Adrenal gland (tissue), 12 donors: ENCODE measurements around the gene TNS1. TPM values are rescaled to one million over a fixed set of nuclear protein-coding genes. Genes with fewer than 3 reads are reported as not detected.

Experiments
- DNase-seq, 7 donors: peaks; one replicate each; pipeline ENCODE4 v3.0.0-alpha.2; 2019 to 2020
- H3K27ac ChIP-seq, 5 donors: fragments of 200-600 bp; sonication (generic) in 4 of 5; 1 replicate in 3 of 5; 2 replicates in 2 of 5; pipeline versions ENCODE4 v1.5.1 to v1.8.0; 2016 to 2020; ENCODE audit warnings: mild to moderate bottlenecking in 1 of 5
- H3K27me3 ChIP-seq: fragments of 200-600 bp; 2 replicates; pipeline ENCODE4 v1.8.0; 2021
- H3K36me3 ChIP-seq, 2 donors: fragments of 200-600 bp; replicated peaks in 1 of 2; 1 replicate in 1 of 2; 2 replicates in 1 of 2; pipeline versions ENCODE4 v1.5.1 to v1.8.0; 2018 to 2022
- H3K4me1 ChIP-seq, 2 donors: fragments of 200-600 bp; replicated peaks in 1 of 2; 1 replicate in 1 of 2; 2 replicates in 1 of 2; pipeline versions ENCODE4 v1.5.1 to v1.8.0; 2018 to 2021
- H3K4me3 ChIP-seq, 4 donors: fragments of 200-600 bp; sonication (generic) in 3 of 4; one replicate each; pipeline ENCODE4 v1.5.1; 2016 to 2018
- H3K9me3 ChIP-seq, 3 donors: fragments of 200-600 bp; sonication (generic) in 1 of 3; replicated peaks in 1 of 3; 1 replicate in 2 of 3; 2 replicates in 1 of 3; pipeline versions ENCODE4 v1.5.1 to v1.8.0; 2016 to 2021
- CTCF ChIP-seq, 6 experiments: fragments of 450-650 bp in 4 of 6; fragments of 200-600 bp in 2 of 6; sonication (generic) in 1 of 6; IDR thresholded peaks; 1 replicate in 5 of 6; 2 replicates in 1 of 6; pipeline versions ENCODE4 v1.5.1 to v1.8.0; 2016 to 2021; ENCODE audit warnings: antibody characterized with exemption in 6 of 6, mild to moderate bottlenecking in 2 of 6, moderate library complexity in 1 of 6
- POLR2A ChIP-seq, 2 donors: fragments of 450-650 bp; IDR thresholded peaks; one replicate each; pipeline ENCODE4 v1.6.1; 2017; ENCODE audit warnings: antibody characterized with exemption in 2 of 2, mild to moderate bottlenecking in 2 of 2, moderate library complexity in 1 of 2
- whole genome bisulfite sequencing, 4 donors: extraction: QIAGEN DNeasy Blood & Tissue Kit in 2 of 4; methylation state at CpG; one replicate each; pipeline versions ENCODE4 v1.1.5 to v1.1.7; 2013 to 2017; 5-methylcytosine and 5-hydroxymethylcytosine counted together
- intact Hi-C, 2 donors: fragments of 100-400 bp; cut with DNase I; formaldehyde crosslinking; loops; one replicate each; pipeline versions ENCODE4 v1.14.1 to v1.15.0; 2022 to 2023
- polyA plus RNA-seq, 3 donors: library from polyadenylated mRNA; stranded (reverse); fragments of 200-250 nt in 2 of 3; fragments of 350-450 nt in 1 of 3; fragmentation: Illumina TruSeq in 1 of 3; extraction: RNeasy Lipid Tissue Mini Kit (QIAGEN cat#74804) in 1 of 3; gene quantifications; one replicate each; pipeline ENCODE4 v1.2.3, GENCODE V29; 2013 to 2014
- total RNA-seq, 9 donors: library from RNA; depleted of rRNA in 4 of 9; stranded (reverse); fragments of >200 nt in 4 of 9; fragments of 120-200 nt in 1 of 9; fragmentation: NEBNext Ultra II Directional in 1 of 9; extraction: Animal tissue kit (Norgen Biotek cat#: 25700) in 1 of 9; gene quantifications; one replicate each; pipeline versions ENCODE4 v1.1.0 to v1.2.4, GENCODE V29; 2013 to 2023
- donor health status: healthy with polysubstance abuse.
- donor health status: Bipolar disorder and iron deficiency.
- donor health status: DM: yes; HTN: yes; CAD: no.
- donor health status: DM: no; HTN: no; CAD: no.
- donor health status: DM: no; HTN: no; CAD: no.
- donor health status: DM: yes; HTN: yes; CAD: no.

The TNS1 gene
- total and polyA plus RNA-seq, 12 donors: 34.1 to 341 (median 252) TPM

DNA sequence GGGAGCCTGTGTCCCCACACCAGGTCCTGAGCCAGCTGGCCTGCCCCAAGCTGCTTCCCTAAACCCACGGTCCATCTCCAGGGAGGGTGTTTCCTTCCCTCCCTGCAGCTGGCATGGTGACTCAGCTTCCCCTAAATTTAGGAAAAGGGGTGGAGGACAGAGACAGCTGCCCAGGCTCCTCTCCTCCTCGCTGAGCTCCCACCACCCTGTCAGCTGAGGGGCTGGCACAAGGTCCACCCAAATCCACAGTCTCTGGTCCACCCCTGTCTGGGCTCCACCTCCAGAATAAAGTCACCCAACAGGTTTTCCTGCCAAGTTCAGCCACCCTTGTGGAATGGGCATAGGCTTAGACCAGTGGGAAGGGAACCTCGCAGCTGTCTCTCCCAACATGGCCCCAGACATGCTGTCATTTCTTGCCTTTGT lies 156.5 kb downstream of the TNS1 start:
- Histone ChIP-seq H3K9me3 (no peaks in the 10 kb centered on the region), H3K36me3 (peaks cover 0 to 61% of the 10 kb centered on the region in 2 donors), H3K27me3 (no peaks in the 10 kb centered on the region), H3K27ac (peak overlapping the region in 4 of 5 donors; percentile 11 to 64 (median 46)), H3K4me3 (no peak overlapping the region), H3K4me1 (peaks cover 29 to 60% of the 10 kb centered on the region in 2 donors)
- peak in 3 of 7 donors; percentile 51 to 64 (median 52) for DNase-seq
- TF ChIP-seq CTCF (IDR thresholded peaks at IDR 0.05): no peak
- no peak for TF ChIP-seq POLR2A (IDR thresholded peaks at IDR 0.05)
- intact Hi-C loops: no loop called here
- WGBS, 4 donors: 75 to 100% (median 85%) methylated on average over 1 to 3 of the region's 3 CpGs

- intact Hi-C loops: no loop called here
- Histone ChIP-seq H3K27me3 (no peaks in the 10 kb centered on the region), H3K36me3 (peaks cover 0 to 72% of the 10 kb centered on the region in 2 donors), H3K4me3 (no peak overlapping the region), H3K9me3 (no peaks in the 10 kb centered on the region), H3K4me1 (peaks cover 21 to 62% of the 10 kb centered on the region in 2 donors), H3K27ac (peak overlapping the region in 2 of 5 donors; percentile 47 to 64)
- TF ChIP-seq POLR2A (IDR thresholded peaks at IDR 0.05): no peak
- TF ChIP-seq CTCF (IDR thresholded peaks at IDR 0.05): no peak
- 76 to 100% (median 89%) methylated on average over 1 of the region's 1 CpG for WGBS, 4 donors
- no peak for DNase-seq
These were observed 157.5 kb downstream of the TNS1 start for GRCh38 chr2:217845301-217845700.

DNA sequence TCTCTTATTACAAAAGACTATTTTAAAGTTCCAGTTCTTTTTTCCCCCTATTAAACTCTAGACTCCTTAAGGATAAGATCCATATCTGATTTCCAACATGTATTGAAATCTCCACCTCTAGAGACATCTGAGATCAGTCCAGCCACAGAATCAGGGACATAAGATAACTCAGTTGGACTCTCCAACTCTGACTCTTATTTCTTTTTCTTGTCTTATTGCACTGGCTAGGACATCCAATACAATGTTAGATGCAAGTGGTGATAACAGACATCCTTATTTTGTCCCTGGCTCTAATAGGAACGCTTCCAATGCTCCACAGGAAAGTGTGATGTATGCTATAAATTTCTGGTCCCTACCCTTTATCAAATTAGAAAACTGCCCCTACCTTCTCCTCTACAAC lies 158.1 kb downstream of the TNS1 start:
- 92 to 100% (median 96%) methylated on average over 1 of the region's 1 CpG for WGBS, 4 donors
- H3K4me1 ChIP-seq: peaks cover 15 to 61% of the 10 kb centered on the region in 2 donors
- no peak for TF ChIP-seq CTCF (IDR thresholded peaks at IDR 0.05)
- TF ChIP-seq POLR2A (IDR thresholded peaks at IDR 0.05): no peak

GRCh38 chr2:217843324-217843723 lies 159.5 kb downstream of the TNS1 start:
- peaks cover 12 to 57% of the 10 kb centered on the region in 2 donors for H3K4me1 ChIP-seq
- no peaks in the 10 kb centered on the region for H3K27me3 ChIP-seq
- DNase-seq: no peak
- intact Hi-C loops: no loop called here
- no peaks in the 10 kb centered on the region for H3K9me3 ChIP-seq
- no peak overlapping the region for H3K4me3 ChIP-seq
- 62 to 73% (median 72%) methylated on average over 1 of the region's 1 CpG for WGBS, 4 donors
- peak overlapping the region in 3 of 5 donors; percentile 34 to 54 (median 40) for H3K27ac ChIP-seq
- peaks cover 0 to 71% of the 10 kb centered on the region in 2 donors for H3K36me3 ChIP-seq
- TF ChIP-seq POLR2A (IDR thresholded peaks at IDR 0.05) (no peak), CTCF (IDR thresholded peaks at IDR 0.05) (no peak)

More for the DNA sequence above, 158.1 kb downstream of the TNS1 start:
- Histone ChIP-seq H3K36me3 (peaks cover 0 to 75% of the 10 kb centered on the region in 2 donors), H3K9me3 (no peaks in the 10 kb centered on the region), H3K27me3 (no peaks in the 10 kb centered on the region), H3K4me3 (no peak overlapping the region), H3K27ac (peak overlapping the region in 2 of 5 donors; percentile 47 to 64)
- DNase-seq: no peak
- intact Hi-C loops: no loop called here
